RPMI8226 (cell line): ENCODE data around the gene GRWD1.

Experiments used
- DNase-seq: peaks from one replicate; pipeline ENCODE4 v3.0.0-alpha.2; 2015

GRWD1 gene

DNA sequence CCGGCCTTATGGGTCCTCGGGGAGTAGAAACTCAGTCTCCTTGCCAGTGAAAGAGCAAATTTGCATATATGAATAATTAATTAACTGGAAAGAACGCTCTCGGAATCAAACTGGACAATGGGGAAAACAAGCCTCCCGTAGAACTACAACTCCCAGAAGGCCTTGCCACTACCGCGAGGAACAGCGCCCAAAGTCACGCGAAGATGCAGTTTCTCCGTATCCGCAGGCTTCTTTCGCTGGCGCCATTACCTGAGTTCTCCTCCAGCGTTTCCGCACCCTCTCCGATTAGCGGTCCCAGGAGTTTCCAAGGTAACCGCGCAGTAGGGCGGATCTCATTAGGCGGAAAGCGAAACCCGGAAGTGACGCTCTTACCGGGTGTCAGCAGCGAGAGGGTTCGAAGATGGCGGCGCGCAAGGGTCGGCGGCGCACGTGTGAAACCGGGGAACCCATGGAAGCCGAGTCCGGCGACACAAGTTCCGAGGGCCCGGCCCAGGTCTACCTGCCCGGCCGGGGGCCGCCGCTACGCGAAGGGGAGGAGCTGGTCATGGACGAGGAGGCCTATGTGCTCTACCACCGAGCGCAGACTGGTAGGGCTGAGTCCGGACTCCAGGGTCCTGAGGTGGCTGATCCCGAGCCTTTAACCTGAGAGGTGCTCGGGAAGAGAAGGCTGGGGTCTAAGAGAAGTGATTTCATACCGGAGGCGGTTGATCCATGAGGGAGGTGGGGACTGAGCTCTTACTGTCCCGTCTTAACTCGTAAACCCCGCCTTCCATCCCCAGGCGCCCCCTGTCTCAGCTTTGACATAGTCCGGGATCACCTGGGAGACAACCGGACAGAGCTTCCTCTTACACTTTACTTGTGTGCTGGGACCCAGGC lies at the start of gene GRWD1:
Gene GRWD1, plus strand, starts transcription at position 378 of the 876 bp plus-strand sequence. Its CDS starts 23 bp downstream, at position 401.
- peak; percentile 96 for DNase-seq

GRCh38 chr19:48396016-48396823 lies 49.6 kb upstream of the GRWD1 start:
- DNase-seq = no peak

GRCh38 chr19:48396824-48397176 lies 49.0 kb upstream of the GRWD1 start:
- no peak for DNase-seq

DNA sequence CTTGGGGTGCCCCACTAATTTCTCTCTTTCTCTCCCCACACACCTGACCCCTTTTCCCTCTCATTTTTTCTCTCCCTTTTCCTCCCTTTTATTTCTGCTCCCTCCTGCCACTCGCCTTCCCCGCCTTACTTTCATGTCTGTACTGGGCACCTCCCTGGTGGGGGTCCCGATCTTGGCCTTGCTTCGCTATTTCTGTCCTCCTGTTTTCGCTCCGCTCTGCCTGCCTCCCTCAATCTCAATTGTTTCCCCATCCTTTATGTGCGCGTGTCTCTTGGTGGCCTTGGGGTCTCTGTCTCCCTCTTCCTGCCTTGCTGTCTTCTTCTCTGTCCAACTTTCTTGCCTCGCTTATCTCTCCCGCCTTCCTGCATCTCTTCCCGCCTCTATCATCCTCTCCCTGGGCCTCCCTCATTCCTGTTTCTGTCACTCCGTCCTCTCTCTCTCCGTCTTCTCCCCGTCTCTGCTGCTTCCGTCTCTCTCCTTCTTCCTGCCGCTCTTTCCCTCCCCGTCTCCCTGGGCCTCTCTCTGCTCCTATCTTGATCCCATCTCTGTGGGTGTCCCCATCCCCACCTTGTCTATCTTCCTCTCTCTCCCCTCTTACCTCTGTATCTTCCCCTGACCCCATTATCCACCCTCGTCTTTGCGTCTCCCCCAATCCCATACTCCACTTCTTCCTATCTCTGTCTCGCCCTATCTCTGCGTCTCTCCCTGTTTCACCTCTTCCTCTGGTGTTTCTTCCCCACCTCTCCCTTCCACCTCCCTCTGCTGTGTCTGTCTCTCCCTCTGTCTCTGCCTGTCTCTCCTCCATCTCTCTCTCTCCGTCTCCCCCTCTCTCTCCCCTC lies 48.3 kb upstream of the GRWD1 start:
- DNase-seq = no peak

GRCh38 chr19:48398102-48398374 lies 47.7 kb upstream of the GRWD1 start:
- no peak for DNase-seq

DNA sequence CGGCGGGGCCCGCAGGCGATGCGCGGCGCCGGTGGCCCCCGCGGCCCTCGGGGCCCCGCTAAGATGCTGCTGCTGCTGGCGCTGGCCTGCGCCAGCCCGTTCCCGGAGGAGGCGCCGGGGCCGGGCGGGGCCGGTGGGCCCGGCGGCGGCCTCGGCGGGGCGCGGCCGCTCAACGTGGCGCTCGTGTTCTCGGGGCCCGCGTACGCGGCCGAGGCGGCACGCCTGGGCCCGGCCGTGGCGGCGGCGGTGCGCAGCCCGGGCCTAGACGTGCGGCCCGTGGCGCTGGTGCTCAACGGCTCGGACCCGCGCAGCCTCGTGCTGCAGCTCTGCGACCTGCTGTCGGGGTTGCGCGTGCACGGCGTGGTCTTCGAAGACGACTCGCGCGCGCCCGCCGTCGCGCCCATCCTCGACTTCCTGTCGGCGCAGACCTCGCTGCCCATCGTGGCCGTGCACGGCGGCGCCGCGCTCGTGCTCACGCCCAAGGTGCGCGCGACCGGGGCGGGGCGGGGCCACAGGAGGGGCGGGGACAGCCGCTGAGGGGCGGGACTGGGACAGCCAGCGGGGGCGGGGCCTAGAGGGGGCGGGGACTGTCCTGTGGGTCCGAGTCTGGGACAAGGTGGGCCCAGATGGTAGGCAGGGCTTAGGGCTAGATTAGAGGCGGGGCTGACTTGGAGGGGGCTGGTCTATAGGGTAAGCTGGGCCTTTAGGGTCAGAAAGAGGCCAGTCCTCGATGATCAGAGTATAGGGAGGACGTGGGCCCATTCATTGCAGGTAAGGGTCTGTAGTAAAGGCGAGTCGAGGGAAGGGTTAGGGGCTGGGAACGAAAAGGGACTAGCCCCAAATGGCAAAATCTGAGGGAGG lies 47.2 kb upstream of the GRWD1 start:
- DNase-seq = peak; percentile 89

DNA sequence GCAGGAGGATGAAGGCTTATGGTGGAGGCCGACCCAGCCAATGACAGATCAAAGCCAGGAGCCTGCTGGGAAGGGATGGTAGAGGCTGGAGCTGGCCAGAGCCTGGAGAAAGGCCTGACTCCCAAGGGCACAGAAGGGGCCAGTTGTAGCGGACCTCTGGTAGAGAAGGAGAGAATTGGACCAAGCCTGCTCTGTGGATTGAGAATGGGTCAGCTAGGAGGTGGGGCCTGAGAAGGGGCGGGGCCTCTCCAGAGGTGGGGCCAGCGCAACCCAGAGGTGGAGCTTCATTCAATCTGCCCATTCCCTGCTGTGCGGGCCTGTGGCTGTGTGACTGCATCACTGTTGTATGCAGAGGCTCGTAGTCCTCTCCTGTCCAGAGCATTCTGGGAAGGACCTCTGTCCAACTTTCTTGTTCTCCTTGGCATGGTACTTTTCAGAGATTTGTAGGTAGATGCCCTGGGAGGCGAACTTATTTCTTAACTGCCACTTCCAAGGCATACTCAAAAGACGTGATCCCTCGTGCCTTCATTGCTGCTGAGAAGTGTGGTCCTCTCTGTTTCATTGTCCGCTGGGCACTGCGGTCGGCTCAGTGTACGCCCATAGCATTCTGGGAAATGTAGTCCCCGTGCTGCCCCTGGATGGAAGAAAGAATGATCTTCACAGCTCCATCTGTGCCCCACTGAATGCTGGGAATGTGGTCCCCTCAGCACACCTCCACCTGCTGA lies 45.6 kb upstream of the GRWD1 start:
- DNase-seq = peak; percentile 32

DNA sequence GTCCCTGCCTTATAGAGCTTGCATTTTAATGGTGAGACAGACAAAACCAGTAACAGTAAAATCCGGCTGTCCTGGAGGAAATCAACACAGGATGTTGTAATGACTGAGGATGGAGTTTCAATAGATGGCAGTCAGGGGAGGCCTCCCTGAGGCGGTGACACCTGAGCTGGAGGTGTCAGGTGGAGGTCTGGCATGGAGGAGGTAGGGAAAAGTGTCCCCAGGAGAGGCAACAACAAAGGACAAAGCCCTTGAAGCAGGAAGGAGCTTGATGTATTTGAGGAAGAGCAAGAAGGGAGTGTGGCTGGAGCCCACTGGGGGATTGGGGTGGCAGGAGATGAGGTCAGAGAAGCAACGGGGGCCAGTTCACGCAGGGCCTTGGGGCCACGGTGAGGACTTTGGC lies 44.5 kb upstream of the GRWD1 start:
- no peak for DNase-seq

DNA sequence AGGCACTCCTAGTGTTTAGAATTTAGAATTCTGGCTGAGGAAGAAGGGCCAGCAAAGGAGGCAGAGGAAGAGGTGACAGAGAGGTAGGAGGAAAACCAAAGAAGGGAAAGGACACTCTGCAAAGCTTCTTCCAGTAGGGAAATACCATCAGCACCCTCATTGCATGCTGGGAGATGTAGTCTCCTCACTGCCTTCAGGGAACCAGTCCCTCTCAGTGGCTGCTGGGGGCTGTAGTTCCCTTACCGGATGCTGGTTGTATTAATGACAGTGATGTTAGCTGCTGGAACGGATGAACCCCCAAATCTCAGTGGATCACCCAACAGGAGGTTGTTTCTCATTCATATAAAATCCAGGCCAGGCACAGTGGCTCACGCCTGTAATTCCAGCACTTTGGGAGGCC lies 42.2 kb upstream of the GRWD1 start:
- DNase-seq = peak; percentile 45

- no peak for DNase-seq
These were observed 40.6 kb upstream of the GRWD1 start for GRCh38 chr19:48405010-48405659.

- DNase-seq = no peak
These were observed 39.9 kb upstream of the GRWD1 start for GRCh38 chr19:48405850-48406249.

DNA sequence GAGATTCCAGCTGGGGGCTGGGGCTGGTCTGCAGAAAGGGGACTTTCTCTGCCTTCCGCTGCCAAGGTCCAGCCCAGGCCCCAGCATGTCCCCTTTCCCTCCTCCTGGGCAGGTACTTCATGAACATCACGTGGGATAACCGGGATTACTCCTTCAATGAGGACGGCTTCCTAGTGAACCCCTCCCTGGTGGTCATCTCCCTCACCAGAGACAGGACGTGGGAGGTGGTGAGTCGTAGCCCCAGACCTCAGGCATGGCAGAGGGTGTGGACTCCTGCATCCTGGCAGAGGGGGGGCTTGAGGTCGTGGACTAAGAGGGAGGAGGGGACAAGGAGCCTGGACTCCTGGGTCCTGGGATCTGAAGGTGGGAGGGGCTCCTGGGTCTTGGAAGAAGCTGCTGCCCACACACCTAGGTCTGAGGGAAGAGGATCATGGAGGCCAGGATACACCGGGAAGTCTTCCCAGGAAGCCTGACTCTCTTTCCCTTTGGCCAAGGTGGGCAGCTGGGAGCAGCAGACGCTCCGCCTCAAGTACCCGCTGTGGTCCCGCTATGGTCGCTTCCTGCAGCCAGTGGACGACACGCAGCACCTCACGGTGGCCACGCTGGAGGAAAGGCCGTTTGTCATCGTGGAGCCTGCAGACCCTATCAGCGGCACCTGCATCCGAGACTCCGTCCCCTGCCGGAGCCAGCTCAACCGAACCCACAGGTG lies 31.8 kb upstream of the GRWD1 start:
- no peak for DNase-seq

GRCh38 chr19:48415395-48415794 lies 30.4 kb upstream of the GRWD1 start:
- DNase-seq = peak; percentile 69

DNA sequence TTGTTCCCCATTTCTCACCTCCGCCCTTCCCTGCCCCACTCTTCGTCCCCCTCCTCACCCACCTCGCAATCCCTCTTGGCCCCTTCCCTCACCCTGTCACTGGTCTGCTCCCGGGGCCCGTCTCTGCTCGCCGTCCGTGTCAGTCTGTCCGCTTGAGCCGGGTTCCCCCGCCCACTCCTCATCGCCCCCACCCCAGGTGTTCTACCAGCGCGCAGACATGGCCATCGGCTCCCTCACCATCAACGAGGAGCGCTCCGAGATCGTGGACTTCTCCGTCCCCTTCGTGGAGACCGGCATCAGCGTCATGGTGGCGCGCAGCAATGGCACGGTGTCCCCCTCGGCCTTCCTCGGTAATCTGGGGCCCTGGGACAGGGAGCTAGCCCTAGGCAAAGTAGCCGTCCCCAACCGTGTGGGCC lies 30.0 kb upstream of the GRWD1 start:
- DNase-seq = no peak

DNA sequence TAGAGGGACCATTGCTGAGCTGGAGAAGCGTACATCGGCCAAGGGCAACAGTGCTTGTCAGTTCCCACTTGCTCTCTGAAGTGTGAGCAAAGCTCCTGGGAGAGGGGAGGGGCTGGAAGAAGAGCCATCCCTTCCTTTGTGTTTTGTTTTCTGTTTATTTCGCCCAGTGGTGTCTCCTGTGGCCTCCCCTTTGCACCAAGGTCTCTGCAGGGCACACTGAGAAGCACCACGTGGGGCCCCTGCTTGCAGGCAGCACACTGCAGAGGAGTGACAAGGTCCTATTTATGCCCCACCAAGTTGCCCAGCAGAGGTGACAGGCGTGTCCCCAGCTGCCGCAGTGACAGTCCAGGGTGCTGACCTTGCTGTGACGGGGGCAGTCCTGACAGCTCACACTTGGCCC lies 28.4 kb upstream of the GRWD1 start:
- no peak for DNase-seq

DNA sequence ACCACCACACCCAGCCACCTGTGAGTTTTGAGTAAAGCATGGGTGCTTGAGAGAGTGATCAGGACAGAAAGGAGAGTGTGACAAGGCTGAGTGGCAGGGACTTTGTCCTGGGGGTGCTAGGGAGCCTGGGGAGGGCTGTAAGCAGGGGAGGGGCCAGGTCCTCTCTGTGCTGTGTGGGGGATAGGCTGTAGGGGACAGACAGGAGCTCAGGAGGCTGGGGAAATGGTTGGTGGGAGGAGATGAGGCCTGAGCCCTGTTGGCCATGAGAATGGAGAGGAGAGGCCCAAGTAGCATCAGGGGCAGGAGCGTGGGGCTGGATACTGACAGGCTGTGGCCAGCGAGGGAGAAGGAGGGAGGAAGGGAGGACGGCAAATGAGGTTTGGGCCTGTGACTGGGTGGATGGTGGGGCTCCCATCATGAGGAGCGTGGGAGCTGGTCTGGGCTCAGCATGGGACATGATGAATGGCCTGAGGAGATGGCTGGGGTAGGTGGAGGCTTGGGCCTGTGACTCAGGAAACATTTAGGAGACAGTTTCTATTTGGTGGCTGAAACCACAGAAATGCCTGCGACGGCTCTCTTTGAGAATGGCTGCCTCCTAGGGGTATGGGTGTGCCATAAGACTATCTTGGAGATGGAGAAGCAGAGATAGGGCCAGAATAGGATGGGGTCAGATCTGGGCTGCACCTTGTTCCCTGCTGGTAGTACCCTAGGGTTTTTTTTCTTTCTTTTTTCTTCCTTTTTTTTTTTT lies 27.3 kb upstream of the GRWD1 start:
- peak; percentile 36 for DNase-seq

GRCh38 chr19:48419158-48419920 lies 26.4 kb upstream of the GRWD1 start:
- peak; percentile 69 for DNase-seq

DNA sequence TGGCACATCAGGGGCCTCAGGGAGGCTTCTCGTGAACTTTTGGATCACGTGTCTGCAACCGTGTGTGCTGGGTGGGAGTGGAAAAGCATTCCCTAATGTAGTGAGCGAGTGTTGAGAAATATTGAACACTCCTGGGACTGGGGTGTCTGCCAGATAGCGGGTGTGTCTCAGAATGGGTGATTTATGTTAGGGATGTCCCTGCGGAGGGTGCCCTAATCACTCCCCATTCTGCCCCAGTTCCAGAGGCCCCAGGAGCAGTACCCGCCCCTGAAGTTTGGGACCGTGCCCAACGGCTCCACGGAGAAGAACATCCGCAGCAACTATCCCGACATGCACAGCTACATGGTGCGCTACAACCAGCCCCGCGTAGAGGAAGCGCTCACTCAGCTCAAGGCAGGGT lies 24.2 kb upstream of the GRWD1 start:
- no peak for DNase-seq

GRCh38 chr19:48424694-48425219 lies 21.0 kb upstream of the GRWD1 start:
- peak; percentile 22 for DNase-seq
